Naive thymus-derived CD4-positive, alpha-beta T cell (primary cell): ENCODE measurements around the gene ASPG. TPM values are rescaled to one million over a fixed set of nuclear protein-coding genes. Genes with fewer than 3 reads are reported as not detected.

Experiments
- ATAC-seq: fragments of 150-1000 bp; cut with Tn5 transposase; 2 replicates; pipeline ENCODE4 v1.10.0; 2021; ENCODE audit warnings: mild to moderate bottlenecking, moderate library complexity
- CTCF ChIA-PET: fragments of 350-600 bp; sonication (Branson Sonifier 250); formaldehyde crosslinking; loops from one replicate; lab custom pipeline; 2021; ENCODE audit warnings: antibody characterized with exemption; lab: Charles Lee
- POLR2A ChIA-PET: fragments of 350-600 bp; sonication (Branson Sonifier 250); formaldehyde crosslinking; loops from one replicate; lab custom pipeline; 2021; ENCODE audit warnings: antibody characterized with exemption, inconsistent platforms; lab: Charles Lee
- DNase-seq, 9 donors: peaks; one replicate each; pipeline versions ENCODE4 v3.0.0 to v3.0.0-alpha.2; 2020 to 2022; ENCODE audit warnings: mixed read lengths in 1 of 9
- H3K27ac ChIP-seq: one replicate; pipeline ENCODE4 v1.7.0; 2013; ENCODE audit warnings: mild to moderate bottlenecking, low read depth, low read length, moderate library complexity
- H3K27me3 ChIP-seq, 2 donors: one replicate each; pipeline ENCODE4 v1.7.0; 2013; ENCODE audit warnings: low read length in 2 of 2, mild to moderate bottlenecking in 2 of 2, moderate library complexity in 2 of 2; ENCODE audit not compliant: control insufficient read depth in 2 of 2, insufficient read depth in 2 of 2
- H3K36me3 ChIP-seq, 3 experiments: 1 replicate in 2 of 3; 2 replicates in 1 of 3; pipeline ENCODE4 v1.7.0; 2013; ENCODE audit warnings: low read length in 3 of 3, mild to moderate bottlenecking in 3 of 3, moderate library complexity in 1 of 3; ENCODE audit not compliant: insufficient read depth in 3 of 3, control insufficient read depth in 2 of 3
- H3K4me1 ChIP-seq, 2 donors: one replicate each; pipeline ENCODE4 v1.7.0; 2013; ENCODE audit warnings: low read length in 2 of 2, mild to moderate bottlenecking in 2 of 2, moderate library complexity in 1 of 2; ENCODE audit not compliant: control insufficient read depth in 2 of 2, insufficient read depth in 2 of 2
- H3K4me3 ChIP-seq: 2 replicates; pipeline ENCODE4 v1.7.0; 2013; ENCODE audit warnings: mild to moderate bottlenecking, low read length
- H3K9me3 ChIP-seq, 3 experiments: 1 replicate in 2 of 3; 2 replicates in 1 of 3; pipeline ENCODE4 v1.7.0; 2013; ENCODE audit warnings: low read length in 3 of 3; ENCODE audit not compliant: control insufficient read depth in 2 of 3
- H3K27ac Mint-ChIP-seq, 9 donors: one replicate each; pipeline ENCODE4 v1.8.0; 2020 to 2022; ENCODE audit warnings: mixed read lengths in 9 of 9, mild to moderate bottlenecking in 8 of 9, moderate library complexity in 5 of 9, inconsistent platforms in 2 of 9
- H3K27me3 Mint-ChIP-seq, 5 donors: one replicate each; pipeline ENCODE4 v1.8.0; 2021 to 2022; ENCODE audit warnings: mixed read lengths in 5 of 5, mild to moderate bottlenecking in 1 of 5
- H3K36me3 Mint-ChIP-seq, 5 donors: one replicate each; pipeline ENCODE4 v1.8.0; 2020 to 2022; ENCODE audit warnings: mixed read lengths in 5 of 5, mild to moderate bottlenecking in 3 of 5, inconsistent platforms in 1 of 5
- H3K4me1 Mint-ChIP-seq, 7 donors: one replicate each; pipeline ENCODE4 v1.8.0; 2020 to 2022; ENCODE audit warnings: mixed read lengths in 7 of 7, mild to moderate bottlenecking in 3 of 7, inconsistent platforms in 1 of 7
- H3K4me3 Mint-ChIP-seq, 10 donors: one replicate each; pipeline ENCODE4 v1.8.0; 2020 to 2022; ENCODE audit warnings: mild to moderate bottlenecking in 10 of 10, mixed read lengths in 10 of 10, moderate library complexity in 6 of 10, inconsistent platforms in 2 of 10
- H3K9me3 Mint-ChIP-seq, 11 donors: one replicate each; pipeline ENCODE4 v1.8.0; 2020 to 2022; ENCODE audit warnings: mixed read lengths in 11 of 11, mild to moderate bottlenecking in 4 of 11, inconsistent platforms in 1 of 11, moderate library complexity in 1 of 11
- intact Hi-C, 2 donors: fragments of 100-400 bp; cut with micrococcal nuclease; formaldehyde crosslinking; loops; one replicate each; pipeline ENCODE4 v1.15.1; 2023
- polyA plus RNA-seq, 2 donors: library from polyadenylated mRNA; unstranded; fragments of 300-500 nt; fragmentation: Illumina TruSeq; gene quantifications; one replicate each; pipeline ENCODE4 v1.2.3, GENCODE V29; 2021
- total RNA-seq, 6 experiments: library from RNA in 5 of 6; stranded (reverse) in 5 of 6; gene quantifications; 1 replicate in 5 of 6; 2 replicates in 1 of 6; pipeline ENCODE4 v1.2.3 and lab custom pipeline; 2021 to 2026

The ASPG gene
- total and polyA plus RNA-seq, 7 experiments from 2014 or later = 0.11 to 0.38 TPM; not detected in 5

DNA sequence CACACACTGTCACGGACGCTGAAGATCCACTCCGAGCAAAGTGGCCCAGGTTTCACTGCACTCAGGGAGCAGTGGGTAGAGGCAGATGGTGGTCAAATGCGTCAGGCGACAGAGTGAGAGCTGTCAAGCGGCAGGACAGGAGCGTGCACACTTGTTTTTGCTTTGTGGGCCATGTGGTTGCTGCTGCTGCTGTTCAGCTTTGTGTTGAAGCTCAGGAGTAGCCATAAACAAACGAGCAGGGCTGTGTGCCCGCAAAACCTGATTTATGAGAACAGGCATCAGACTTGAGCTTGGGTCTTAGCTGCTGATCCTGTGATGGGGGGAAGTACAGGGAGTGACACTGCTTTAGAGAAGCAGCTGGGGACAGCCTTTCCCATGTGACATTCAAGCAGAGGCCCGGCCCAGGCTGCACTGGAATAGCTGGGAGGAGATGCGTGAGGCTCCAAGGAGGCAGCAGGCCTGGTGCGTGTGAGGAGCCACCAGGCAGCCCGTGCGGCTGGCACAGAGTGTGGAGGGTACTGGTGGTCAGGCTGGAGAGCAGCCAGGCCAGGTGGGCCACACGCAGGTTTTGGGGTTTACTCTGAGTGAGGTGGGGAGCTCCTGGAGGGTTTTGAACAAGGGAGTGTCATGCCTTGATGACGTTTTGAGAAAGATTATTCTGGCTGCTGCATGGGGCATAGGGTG, 31.1 kb upstream of the ASPG start:
- POLR2A ChIA-PET = no interaction called here
- no peaks in the 10 kb centered on the region for H3K4me1 Mint-ChIP-seq
- no peak overlapping the region for H3K4me3 Mint-ChIP-seq
- CTCF ChIA-PET = no interaction called here
- H3K4me3 ChIP-seq = no peak overlapping the region
- ATAC-seq = no peak
- no peaks in the 10 kb centered on the region for H3K9me3 Mint-ChIP-seq
- no peaks in the 10 kb centered on the region for H3K36me3 ChIP-seq
- H3K36me3 Mint-ChIP-seq = peaks cover 0 to 3% (median 0%) of the 10 kb centered on the region in 5 donors
- H3K27me3 Mint-ChIP-seq = peaks cover 9 to 27% (median 24%) of the 10 kb centered on the region in 5 donors
- no peaks in the 10 kb centered on the region for H3K27me3 ChIP-seq
- H3K27ac Mint-ChIP-seq = no peak overlapping the region
- H3K9me3 ChIP-seq = no peaks in the 10 kb centered on the region
- H3K27ac ChIP-seq = no peak overlapping the region
- intact Hi-C loops = no loop called here
- no peaks in the 10 kb centered on the region for H3K4me1 ChIP-seq
- DNase-seq = no peak

DNA sequence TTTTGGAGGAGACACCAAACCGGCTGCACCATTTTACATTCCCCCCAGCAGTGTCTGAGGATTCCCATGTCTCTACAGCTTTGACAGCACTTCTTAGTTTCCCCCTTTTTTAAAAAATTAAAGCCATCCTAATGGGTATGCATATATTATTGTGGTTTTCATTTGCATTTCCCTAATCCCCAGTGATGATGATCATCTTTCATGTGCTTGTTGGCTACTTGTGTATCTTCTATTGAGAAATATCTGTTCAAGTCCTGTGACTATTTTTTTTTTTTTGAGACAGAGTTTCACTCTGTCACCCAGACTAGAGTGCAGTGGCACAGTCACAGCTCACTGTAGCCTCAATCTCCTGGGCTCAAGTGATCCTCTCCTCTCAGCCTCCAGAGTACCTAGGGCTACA, 23.2 kb upstream of the ASPG start:
- intact Hi-C loops = no loop called here
- Mint-ChIP-seq H3K4me1 (no peaks in the 10 kb centered on the region), H3K9me3 (peaks cover 0 to 20% (median 9%) of the 10 kb centered on the region in 11 donors), H3K27ac (no peak overlapping the region), H3K27me3 (peaks cover 32 to 57% (median 39%) of the 10 kb centered on the region in 5 donors), H3K4me3 (no peak overlapping the region), H3K36me3 (peaks cover 0 to 8% (median 4%) of the 10 kb centered on the region in 5 donors)
- no peak for ATAC-seq
- Histone ChIP-seq H3K4me3 (no peak overlapping the region), H3K4me1 (no peaks in the 10 kb centered on the region), H3K27ac (no peak overlapping the region), H3K36me3 (no peaks in the 10 kb centered on the region), H3K27me3 (no peaks in the 10 kb centered on the region), H3K9me3 (peaks cover 0 to 10% (median 0%) of the 10 kb centered on the region in 3 experiments)
- ChIA-PET POLR2A (no interaction called here), CTCF (no interaction called here)
- no peak for DNase-seq

DNA sequence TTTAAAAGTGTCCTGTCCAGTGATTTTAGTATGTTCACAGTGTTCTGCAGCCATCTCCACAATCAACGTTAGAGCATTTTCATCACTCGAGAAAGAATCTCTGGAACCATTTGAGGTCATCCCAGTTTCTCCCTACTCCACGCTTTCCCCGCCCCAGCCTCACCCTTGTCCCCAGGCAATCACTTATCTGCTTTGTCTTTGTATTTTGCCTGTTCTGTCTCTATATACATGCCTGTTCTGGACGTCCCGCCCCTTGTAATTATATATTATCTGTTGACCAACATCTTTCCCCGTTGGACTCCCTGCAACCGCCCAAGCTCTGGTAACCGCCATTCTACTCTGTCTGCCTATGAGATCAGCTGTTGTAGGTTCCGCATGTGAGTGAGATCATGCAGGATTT, 21.5 kb upstream of the ASPG start:
- ATAC-seq (no peak), DNase-seq (no peak)
- Histone ChIP-seq H3K36me3 (no peaks in the 10 kb centered on the region), H3K4me1 (no peaks in the 10 kb centered on the region), H3K27me3 (no peaks in the 10 kb centered on the region), H3K27ac (no peak overlapping the region), H3K9me3 (peaks cover 0 to 10% (median 0%) of the 10 kb centered on the region in 3 experiments), H3K4me3 (no peak overlapping the region)
- Mint-ChIP-seq H3K4me1 (no peaks in the 10 kb centered on the region), H3K36me3 (peaks cover 0 to 12% (median 8%) of the 10 kb centered on the region in 5 donors), H3K27me3 (peaks cover 22 to 59% (median 49%) of the 10 kb centered on the region in 5 donors), H3K27ac (no peak overlapping the region), H3K9me3 (peaks cover 0 to 32% (median 13%) of the 10 kb centered on the region in 11 donors), H3K4me3 (no peak overlapping the region)
- POLR2A ChIA-PET = no interaction called here
- intact Hi-C loops = no loop called here
- CTCF ChIA-PET = no interaction called here

DNA sequence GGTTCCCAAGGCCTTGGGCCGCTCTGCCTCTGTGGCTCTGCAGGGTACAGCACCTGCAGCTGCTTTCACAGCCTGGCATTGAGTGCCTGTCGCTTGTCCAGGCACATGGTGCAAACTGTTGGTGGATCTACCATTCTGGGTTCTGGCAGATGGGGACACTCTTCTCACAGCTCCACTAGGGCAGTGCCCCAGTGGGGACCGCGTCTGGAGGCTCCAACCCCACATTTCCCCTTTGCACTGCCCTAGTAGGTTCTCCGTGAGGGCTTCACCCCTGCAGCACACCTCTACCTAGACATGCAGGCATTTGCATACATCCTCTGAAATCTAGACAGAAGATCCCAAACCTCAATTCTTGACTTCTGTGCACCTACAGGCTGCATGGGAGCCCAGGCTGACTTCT, 19.2 kb upstream of the ASPG start:
- POLR2A ChIA-PET = no interaction called here
- H3K27me3 ChIP-seq = no peaks in the 10 kb centered on the region
- peaks cover 0 to 10% (median 0%) of the 10 kb centered on the region in 3 experiments for H3K9me3 ChIP-seq
- Mint-ChIP-seq H3K4me1 (no peaks in the 10 kb centered on the region), H3K27ac (no peak overlapping the region), H3K27me3 (peaks cover 12 to 54% (median 51%) of the 10 kb centered on the region in 5 donors), H3K36me3 (peaks cover 0 to 12% (median 8%) of the 10 kb centered on the region in 5 donors), H3K9me3 (peaks cover 0 to 32% (median 13%) of the 10 kb centered on the region in 11 donors), H3K4me3 (no peak overlapping the region)
- no peaks in the 10 kb centered on the region for H3K4me1 ChIP-seq
- no peaks in the 10 kb centered on the region for H3K36me3 ChIP-seq
- CTCF ChIA-PET = no interaction called here
- no peak for DNase-seq
- H3K27ac ChIP-seq = no peak overlapping the region
- no peak overlapping the region for H3K4me3 ChIP-seq
- ATAC-seq = no peak
- intact Hi-C loops = no loop called here

DNA sequence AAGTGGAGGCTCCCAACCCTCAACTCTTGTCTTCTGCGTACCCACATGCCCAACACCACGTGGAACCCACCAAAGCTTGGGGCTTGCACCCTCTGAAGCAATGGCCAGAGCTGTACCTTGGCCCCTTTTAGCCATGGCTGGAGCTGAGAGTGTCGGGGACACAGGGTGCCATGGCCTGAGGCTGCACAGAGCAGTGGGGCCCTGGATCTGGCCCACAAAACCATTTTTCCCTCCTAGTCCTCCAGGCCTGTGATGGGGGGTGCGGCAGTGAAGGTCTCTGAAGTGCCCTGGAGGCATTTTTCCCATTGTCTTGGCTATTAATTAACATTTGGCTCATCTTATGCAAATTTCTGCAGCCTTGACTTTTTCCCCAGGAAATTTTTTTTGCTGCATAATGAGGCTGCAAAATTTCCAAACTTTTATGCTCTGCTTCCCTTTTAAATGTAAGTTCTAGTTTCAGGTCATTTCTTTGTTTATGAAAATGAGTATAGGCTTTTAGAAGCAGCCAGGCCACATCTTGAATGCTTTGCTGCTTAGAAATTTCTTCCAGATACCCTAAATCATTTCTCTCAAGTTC, 18.7 kb upstream of the ASPG start:
- Histone ChIP-seq H3K4me3 (no peak overlapping the region), H3K36me3 (no peaks in the 10 kb centered on the region), H3K27me3 (no peaks in the 10 kb centered on the region), H3K4me1 (no peaks in the 10 kb centered on the region), H3K9me3 (peaks cover 0 to 10% (median 0%) of the 10 kb centered on the region in 3 experiments), H3K27ac (no peak overlapping the region)
- intact Hi-C loops = no loop called here
- Mint-ChIP-seq H3K4me1 (no peaks in the 10 kb centered on the region), H3K27me3 (peaks cover 8 to 52% (median 49%) of the 10 kb centered on the region in 5 donors), H3K4me3 (no peak overlapping the region), H3K36me3 (peaks cover 0 to 12% (median 8%) of the 10 kb centered on the region in 5 donors), H3K9me3 (peaks cover 0 to 32% (median 13%) of the 10 kb centered on the region in 11 donors), H3K27ac (no peak overlapping the region)
- ChIA-PET POLR2A (no interaction called here), CTCF (no interaction called here)
- ATAC-seq (no peak), DNase-seq (no peak)

DNA sequence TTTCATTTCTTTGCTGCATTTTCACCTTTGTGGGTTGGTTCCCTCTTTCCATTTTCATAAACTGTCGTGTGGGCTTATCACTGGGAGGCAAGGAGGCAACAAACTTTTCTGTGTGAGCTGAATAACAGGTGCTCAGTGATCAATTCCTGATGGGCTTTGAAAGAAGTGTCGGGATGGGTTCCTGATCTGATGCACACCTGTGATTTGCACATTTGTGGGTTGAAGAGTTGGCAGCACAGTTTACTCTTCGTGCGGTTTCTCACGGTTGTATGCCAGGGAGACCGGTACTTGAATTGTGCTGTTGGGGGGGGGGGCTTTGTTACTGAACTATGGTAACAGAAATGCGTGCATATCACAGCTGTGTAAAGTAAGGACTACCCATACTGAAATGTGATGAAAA, 16.0 kb upstream of the ASPG start:
- Histone ChIP-seq H3K27ac (no peak overlapping the region), H3K9me3 (peaks cover 0 to 18% (median 4%) of the 10 kb centered on the region in 3 experiments), H3K4me1 (no peaks in the 10 kb centered on the region), H3K27me3 (no peaks in the 10 kb centered on the region), H3K36me3 (no peaks in the 10 kb centered on the region), H3K4me3 (no peak overlapping the region)
- Mint-ChIP-seq H3K4me3 (no peak overlapping the region), H3K9me3 (peaks cover 10 to 50% (median 22%) of the 10 kb centered on the region in 11 donors), H3K4me1 (no peaks in the 10 kb centered on the region), H3K27ac (no peak overlapping the region), H3K36me3 (peaks cover 4 to 17% (median 8%) of the 10 kb centered on the region in 5 donors), H3K27me3 (peaks cover 3 to 34% (median 27%) of the 10 kb centered on the region in 5 donors)
- intact Hi-C loops = no loop called here
- ATAC-seq (no peak), DNase-seq (no peak)
- ChIA-PET POLR2A (no interaction called here), CTCF (no interaction called here)
